ENCODE measurements around the gene FAM221B.

FAM221B gene

DNA sequence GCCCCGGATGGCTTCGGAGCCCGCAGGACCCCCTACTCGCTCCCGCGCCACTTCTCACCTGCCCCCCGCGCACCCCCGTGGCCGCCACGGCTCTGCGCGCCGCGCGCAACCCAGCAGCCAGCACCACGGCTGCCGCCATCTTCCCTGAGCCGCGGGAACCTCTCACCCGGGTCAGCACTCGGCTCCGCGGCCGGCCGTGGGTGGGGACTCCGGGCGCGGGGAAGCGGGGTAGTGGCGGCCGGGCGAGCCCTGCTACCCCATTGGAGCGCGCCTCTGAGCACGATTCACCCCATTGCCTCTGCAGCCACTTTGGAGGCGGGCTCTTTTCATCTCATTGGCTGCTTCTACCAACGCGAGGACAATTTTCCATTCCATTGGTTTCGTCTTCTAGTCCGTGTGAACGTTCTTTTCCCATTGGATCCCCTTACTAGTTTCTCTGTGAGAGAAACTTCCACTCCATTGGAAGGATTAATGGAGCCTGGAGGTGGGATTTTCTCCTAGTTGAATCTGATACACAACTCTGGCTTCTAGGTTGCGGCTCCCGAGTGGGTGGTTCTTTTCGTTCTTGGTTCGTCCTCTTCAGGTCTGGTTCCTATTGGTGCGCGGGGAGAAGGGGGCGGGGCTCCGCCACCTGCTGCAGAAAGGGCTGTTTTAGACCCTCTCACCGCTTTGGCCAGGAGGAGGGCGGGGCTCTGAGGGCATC lies 13.5 kb downstream of the FAM221B start, which contains the start of gene HINT2:
HINT2 (minus strand) TSS at position 202 of the 703 bp plus-strand sequence; CDS start at position 139, 63 bp downstream.
- H3K4me3 ChIP-seq (ENCODE audit: control insufficient read depth, low read depth, low read length): peak within 1 kb of the TSS; percentile 77
- no peak for TF ChIP-seq CTCF (conservative IDR thresholded peaks at IDR 0.05; ENCODE audit: control insufficient read depth, insufficient read depth, low read depth, low read length)
- DNase-seq (ENCODE audit: low read depth): peak; percentile 99

DNA sequence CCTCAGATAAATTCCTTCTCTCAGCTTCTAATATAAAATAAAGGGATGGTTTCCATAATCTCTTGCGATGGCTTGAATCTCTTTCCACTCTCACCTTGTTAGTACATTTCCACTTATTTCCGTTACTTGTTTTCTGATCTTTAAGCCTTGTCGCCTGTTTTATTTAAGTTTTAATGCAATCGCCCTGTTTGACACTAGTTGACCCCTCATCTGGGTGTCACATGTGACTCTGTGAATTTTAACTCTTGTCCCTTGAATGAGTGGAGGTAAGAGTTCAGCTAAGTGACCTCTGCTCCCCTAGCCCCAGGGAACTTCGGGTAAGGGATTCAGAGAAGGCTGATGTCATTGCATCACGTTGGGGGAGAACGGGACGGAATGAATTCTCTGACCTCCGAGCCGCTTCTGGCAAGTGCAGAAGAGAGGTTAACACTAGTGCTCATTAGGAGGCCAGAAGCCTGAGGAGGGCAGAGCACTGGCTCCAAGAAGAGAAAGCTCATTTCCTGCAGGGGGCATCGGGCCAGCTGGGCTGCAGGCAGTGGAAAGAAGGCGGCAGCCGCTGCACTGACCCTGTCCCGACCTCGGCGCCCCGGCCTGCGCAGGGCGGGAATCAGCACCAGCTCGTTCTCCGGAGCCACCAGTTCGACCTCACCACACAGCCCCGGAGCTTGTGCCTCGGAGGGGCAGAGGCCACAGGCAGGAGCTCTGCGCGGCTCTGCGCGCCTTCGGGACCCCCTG lies 14.3 kb downstream of the FAM221B start:
- H3K4me3 ChIP-seq (ENCODE audit: control insufficient read depth, low read depth, low read length): peak overlapping the region; percentile 77
- peak; percentile 33 for TF ChIP-seq CTCF (conservative IDR thresholded peaks at IDR 0.05; ENCODE audit: control insufficient read depth, insufficient read depth, low read depth, low read length)
- DNase-seq (ENCODE audit: low read depth): peak; percentile 66

GRCh38 chr9:35813434-35814105 lies 15.0 kb downstream of the FAM221B start:
- H3K4me3 ChIP-seq (ENCODE audit: control insufficient read depth, low read depth, low read length): no peak overlapping the region
- DNase-seq (ENCODE audit: low read depth): peak; percentile 39
- peak; percentile 29 for TF ChIP-seq CTCF (conservative IDR thresholded peaks at IDR 0.05; ENCODE audit: control insufficient read depth, insufficient read depth, low read depth, low read length)

DNA sequence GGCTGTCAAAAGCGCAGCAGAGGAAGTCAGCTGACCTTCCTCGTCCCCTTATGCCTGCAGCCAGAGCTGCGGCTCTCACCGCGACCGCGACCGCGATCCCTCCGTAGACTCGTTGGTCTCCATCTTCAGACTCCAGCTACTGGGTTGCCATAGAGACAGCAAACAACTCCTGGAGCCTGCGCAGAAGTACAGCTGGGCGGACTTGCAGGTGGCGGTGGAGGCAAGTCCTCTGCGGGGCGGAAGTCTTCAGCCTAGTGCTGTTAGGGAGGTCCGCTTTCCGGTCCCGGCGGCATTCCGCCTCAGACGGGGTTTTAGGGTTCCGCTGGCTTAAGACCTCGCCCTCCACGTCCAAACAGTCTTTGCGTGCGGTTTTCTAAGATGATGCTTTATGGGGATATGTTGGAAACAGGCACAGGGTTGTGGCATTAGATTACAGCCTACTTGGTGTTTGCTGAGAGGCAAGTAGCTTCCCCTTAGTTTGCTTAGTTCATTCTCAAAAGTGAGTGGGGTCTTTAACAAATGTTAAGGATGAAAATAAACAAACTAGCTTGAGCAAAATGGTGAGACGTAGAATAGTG lies 16.4 kb downstream of the FAM221B start, which contains the start of gene SPAG8:
SPAG8 (minus strand) TSS at position 238 of the 578 bp plus-strand sequence; CDS start at position 123, 115 bp downstream.
- peak within 1 kb of the TSS; percentile 62 for H3K4me3 ChIP-seq (ENCODE audit: control insufficient read depth, low read depth, low read length)
- peak; percentile 95 for DNase-seq (ENCODE audit: low read depth)
- TF ChIP-seq CTCF (conservative IDR thresholded peaks at IDR 0.05; ENCODE audit: control insufficient read depth, insufficient read depth, low read depth, low read length): no peak

- peak overlapping the region; percentile 62 for H3K4me3 ChIP-seq (ENCODE audit: control insufficient read depth, low read depth, low read length)
- peak; percentile 31 for DNase-seq (ENCODE audit: low read depth)
These were observed 17.0 kb downstream of the FAM221B start for GRCh38 chr9:35811381-35812024.

More at GRCh38 chr9:35811381-35812024, 17.0 kb downstream of the FAM221B start:
- no peak for TF ChIP-seq CTCF (conservative IDR thresholded peaks at IDR 0.05; ENCODE audit: control insufficient read depth, insufficient read depth, low read depth, low read length)
